Subcutaneous abdominal adipose tissue (tissue), 5 donors: Measurements from ENCODE around the gene ALG1.

Experiments used
- H3K27ac ChIP-seq: one replicate; pipeline ENCODE4 v1.7.0; 2013; ENCODE audit warnings: low read depth, mild to moderate bottlenecking, inconsistent platforms, low read length, moderate library complexity
- H3K27me3 ChIP-seq, 5 donors: one replicate each; pipeline ENCODE4 v1.7.0; 2013; ENCODE audit warnings: low read length in 5 of 5, inconsistent platforms in 1 of 5; ENCODE audit not compliant: control insufficient read depth in 5 of 5, insufficient read depth in 4 of 5
- H3K36me3 ChIP-seq, 5 donors: one replicate each; pipeline ENCODE4 v1.7.0; 2013; ENCODE audit warnings: low read length in 5 of 5; ENCODE audit not compliant: control insufficient read depth in 5 of 5, insufficient read depth in 5 of 5
- H3K4me1 ChIP-seq, 5 donors: one replicate each; pipeline ENCODE4 v1.7.0; 2013; ENCODE audit warnings: low read length in 5 of 5, mild to moderate bottlenecking in 3 of 5, moderate library complexity in 1 of 5; ENCODE audit not compliant: control insufficient read depth in 5 of 5, insufficient read depth in 5 of 5
- H3K4me3 ChIP-seq, 5 donors: one replicate each; pipeline ENCODE4 v1.7.0; 2013; ENCODE audit warnings: low read length in 5 of 5, low read depth in 1 of 5
- H3K9ac ChIP-seq, 5 donors: one replicate each; pipeline ENCODE4 v1.7.0; 2013; ENCODE audit warnings: low read length in 5 of 5, mild to moderate bottlenecking in 4 of 5, moderate library complexity in 3 of 5
- H3K9me3 ChIP-seq, 5 donors: one replicate each; pipeline ENCODE4 v1.7.0; 2013; ENCODE audit warnings: low read length in 5 of 5; ENCODE audit not compliant: control insufficient read depth in 5 of 5
- donor health status: healthy.
- donor health status: healthy.
- donor health status: healthy.
- donor health status: healthy.
- donor health status: healthy.

Gene ALG1

DNA sequence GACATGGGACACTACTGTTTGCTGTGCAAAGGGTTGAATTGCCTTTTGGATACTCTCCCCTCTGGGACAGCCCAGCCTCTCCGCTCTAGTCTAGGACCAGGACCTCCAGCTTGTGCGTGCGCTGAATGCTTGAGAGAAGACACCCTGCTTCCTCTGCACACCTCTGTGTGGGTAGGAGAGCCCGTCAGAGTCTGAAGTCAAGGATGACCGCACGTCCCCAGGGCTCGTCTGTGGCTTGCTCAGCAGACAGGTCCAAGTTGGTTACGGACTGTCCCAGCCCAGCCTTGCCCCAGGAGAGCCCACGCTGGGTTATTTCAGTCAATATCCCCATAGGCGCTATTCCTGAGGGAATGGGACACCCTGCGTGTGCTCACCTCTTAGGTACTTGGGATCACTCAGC, 9.6 kb upstream of the ALG1 start:
- Histone ChIP-seq H3K4me3 (no peak overlapping the region), H3K36me3 (peaks cover 0 to 2% (median 0%) of the 10 kb centered on the region in 5 donors), H3K27me3 (no peaks in the 10 kb centered on the region), H3K27ac (no peak overlapping the region), H3K4me1 (peaks cover 0 to 20% (median 14%) of the 10 kb centered on the region in 5 donors), H3K9ac (no peak overlapping the region), H3K9me3 (no peaks in the 10 kb centered on the region)

DNA sequence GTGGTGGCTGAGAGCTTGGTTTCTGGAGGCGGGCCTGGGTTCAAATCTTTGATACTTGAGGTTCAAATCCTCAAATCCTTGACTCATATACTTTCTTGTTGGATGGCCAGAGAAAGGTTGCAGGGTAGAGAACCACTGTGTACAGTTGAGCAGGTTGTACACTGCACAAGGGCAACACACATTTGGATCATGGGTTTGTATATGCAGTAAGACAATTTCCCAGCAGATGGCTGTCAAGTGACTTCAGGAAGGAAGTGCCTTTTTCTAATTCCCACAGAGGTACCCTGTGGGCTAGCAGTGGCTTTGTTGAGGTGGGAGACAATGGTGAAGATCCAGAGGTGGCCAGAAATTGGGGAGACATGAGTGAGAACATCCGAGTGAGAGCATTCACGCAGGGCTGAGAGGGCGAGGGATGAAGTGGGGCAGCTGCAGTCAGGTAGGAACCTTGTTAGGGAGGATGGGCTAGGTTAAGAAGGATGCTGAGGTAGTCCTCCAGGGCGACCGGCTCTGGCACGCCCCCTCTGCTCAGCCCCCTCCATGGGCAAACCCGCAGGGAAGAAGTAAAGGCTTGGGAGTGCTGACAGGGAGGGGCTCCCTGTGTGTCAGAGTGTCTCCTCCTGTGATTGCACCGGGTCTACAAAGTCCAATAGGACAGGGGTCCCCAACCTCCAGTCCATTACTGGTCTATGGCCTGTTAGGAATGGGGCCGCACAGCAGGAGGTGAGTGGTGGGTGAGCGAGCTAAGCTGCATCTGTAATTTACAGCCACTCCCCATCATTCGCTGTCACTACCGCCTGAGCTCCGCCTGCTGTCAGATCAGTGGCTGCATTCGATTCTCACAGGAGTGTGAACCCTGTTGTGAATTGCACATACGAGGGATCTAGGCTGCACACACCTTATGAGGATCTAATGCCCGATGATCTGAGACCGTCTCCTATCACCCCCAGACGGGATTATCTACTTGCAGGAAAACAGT, 8.6 kb upstream of the ALG1 start:
- H3K9me3 ChIP-seq: no peaks in the 10 kb centered on the region
- no peaks in the 10 kb centered on the region for H3K27me3 ChIP-seq
- no peak overlapping the region for H3K4me3 ChIP-seq
- no peak overlapping the region for H3K9ac ChIP-seq
- no peak overlapping the region for H3K27ac ChIP-seq
- peaks cover 0 to 2% (median 0%) of the 10 kb centered on the region in 5 donors for H3K36me3 ChIP-seq
- H3K4me1 ChIP-seq: peaks cover 0 to 20% (median 14%) of the 10 kb centered on the region in 5 donors

DNA sequence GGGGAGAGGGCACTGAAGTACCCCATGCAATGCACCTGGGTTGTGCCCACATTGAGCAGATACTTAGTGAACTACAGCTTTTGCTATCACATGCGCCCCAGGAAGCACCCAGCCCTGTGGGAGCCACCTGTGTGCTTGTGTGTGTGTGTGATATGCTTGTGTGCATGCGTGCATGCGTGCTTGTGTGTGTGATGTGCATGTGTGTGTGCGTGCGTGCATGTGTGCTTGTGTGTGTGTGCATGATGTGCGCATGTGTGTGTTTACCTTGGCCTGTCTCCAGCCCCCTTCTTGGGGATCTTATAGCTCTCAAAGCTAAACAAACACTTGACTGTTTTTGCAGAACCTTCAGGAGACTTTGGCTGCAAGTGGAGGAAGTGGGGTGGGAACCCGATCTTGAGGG, 6.7 kb upstream of the ALG1 start:
- Histone ChIP-seq H3K36me3 (peaks cover 0 to 2% (median 0%) of the 10 kb centered on the region in 5 donors), H3K27ac (no peak overlapping the region), H3K4me1 (peaks cover 0 to 17% (median 14%) of the 10 kb centered on the region in 5 donors), H3K27me3 (no peaks in the 10 kb centered on the region), H3K9ac (no peak overlapping the region), H3K4me3 (peak overlapping the region in 2 of 5 donors; percentile 26 to 39), H3K9me3 (no peaks in the 10 kb centered on the region)

DNA sequence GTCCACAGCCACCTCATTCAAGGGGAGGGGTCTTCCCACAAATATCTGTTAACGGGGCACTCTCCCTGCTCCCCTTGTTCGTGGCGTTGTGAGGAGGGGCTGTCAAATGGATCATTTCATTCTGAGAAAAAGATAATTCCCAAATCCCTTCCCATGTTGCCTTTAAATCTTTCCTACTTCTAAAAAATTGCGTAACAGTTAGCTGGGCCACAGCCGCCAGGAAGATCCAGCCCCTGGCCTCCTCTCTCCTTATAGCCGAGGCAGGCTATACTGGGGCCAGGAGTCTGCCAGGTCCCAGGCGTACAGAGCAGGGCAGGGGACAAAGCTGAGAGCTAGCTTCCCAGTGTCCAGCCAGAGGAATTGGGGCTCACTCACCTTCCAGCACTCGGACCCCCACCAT, 6.3 kb upstream of the ALG1 start:
- peak overlapping the region in 3 of 5 donors; percentile 5 to 26 (median 9) for H3K9ac ChIP-seq
- peaks cover 0 to 17% (median 14%) of the 10 kb centered on the region in 5 donors for H3K4me1 ChIP-seq
- peak overlapping the region; percentile 2 to 58 (median 44) for H3K4me3 ChIP-seq
- no peaks in the 10 kb centered on the region for H3K9me3 ChIP-seq
- no peaks in the 10 kb centered on the region for H3K27me3 ChIP-seq
- peaks cover 0 to 2% (median 0%) of the 10 kb centered on the region in 5 donors for H3K36me3 ChIP-seq
- H3K27ac ChIP-seq: no peak overlapping the region

DNA sequence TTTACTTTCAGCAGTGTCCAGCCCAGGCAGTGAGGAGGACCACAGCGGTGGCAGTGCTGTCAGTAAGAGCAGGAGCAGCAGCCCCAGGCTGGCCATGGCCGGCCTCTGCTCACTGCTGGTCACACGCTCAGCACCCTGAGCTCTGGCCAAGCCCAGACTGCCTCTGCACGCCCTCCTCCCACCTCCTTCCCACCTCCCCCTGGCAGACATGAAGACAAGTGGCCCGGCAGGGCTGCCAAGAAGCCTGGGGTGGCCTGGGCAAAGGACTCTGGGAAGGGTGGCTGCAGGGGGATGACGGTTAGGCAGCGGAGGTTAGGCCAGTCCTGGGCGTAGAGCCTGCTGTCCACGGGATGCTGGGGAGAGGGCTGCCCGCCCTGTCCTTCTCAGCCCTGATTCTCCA, 5.8 kb upstream of the ALG1 start, which contains the start of gene C16orf89:
Gene C16orf89, minus strand, starts transcription at position 144 of the 400 bp plus-strand sequence. Its CDS starts 48 bp downstream, at position 96.
- H3K27ac ChIP-seq: no peak within 1 kb of the TSS
- H3K4me1 ChIP-seq: peaks cover 0 to 17% (median 14%) of the 10 kb centered on the region in 5 donors
- H3K27me3 ChIP-seq: no peaks in the 10 kb centered on the region
- H3K9ac ChIP-seq: peak within 1 kb of the TSS in 3 of 5 donors; percentile 5 to 45 (median 9)
- peak within 1 kb of the TSS; percentile 2 to 58 (median 44) for H3K4me3 ChIP-seq
- no peaks in the 10 kb centered on the region for H3K9me3 ChIP-seq
- H3K36me3 ChIP-seq: peaks cover 0 to 2% (median 0%) of the 10 kb centered on the region in 5 donors

DNA sequence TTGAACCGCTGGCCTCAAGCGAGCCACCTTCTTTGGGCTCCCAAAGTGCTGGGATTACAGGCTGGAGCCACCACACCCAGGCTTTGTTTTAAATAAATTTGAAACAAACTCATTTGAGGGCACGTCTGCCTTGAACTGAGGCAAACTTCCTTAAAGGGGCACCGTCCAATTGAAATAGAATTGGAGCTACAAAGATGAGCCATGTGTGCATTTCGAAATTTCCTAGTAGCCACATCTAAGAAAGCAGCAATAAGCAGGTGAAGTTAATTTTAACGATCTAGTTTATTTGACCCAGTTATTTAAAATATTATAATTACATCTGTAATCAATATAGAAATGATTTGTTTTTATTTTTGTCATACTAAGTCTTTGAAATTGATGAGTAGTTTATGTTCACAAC, 5.1 kb upstream of the ALG1 start:
- Histone ChIP-seq H3K9me3 (no peaks in the 10 kb centered on the region), H3K27ac (no peak overlapping the region), H3K36me3 (peaks cover 0 to 2% (median 0%) of the 10 kb centered on the region in 5 donors), H3K27me3 (no peaks in the 10 kb centered on the region), H3K4me1 (peaks cover 0 to 21% (median 20%) of the 10 kb centered on the region in 5 donors), H3K9ac (peak overlapping the region in 1 of 5 donors; percentile 45), H3K4me3 (no peak overlapping the region)

DNA sequence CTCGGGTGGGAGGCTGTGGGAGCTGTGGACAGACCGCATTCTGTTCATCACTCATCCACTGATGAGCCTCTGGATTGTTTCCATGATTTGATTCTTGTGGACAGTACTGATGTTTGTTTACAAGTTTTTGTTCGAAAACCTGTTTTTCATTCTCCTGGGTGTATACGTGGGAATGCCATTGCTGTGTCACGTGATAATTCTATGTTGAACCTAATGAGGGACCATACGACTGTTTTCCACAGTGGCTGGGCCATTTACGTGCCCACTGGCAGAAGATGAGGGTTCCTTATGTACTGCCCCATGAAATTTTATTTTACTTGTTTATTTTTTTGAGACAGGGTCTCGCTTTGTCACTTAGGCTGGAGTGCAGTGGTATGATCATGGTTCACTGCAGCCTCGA, 2.6 kb upstream of the ALG1 start:
- H3K4me3 ChIP-seq: no peak overlapping the region
- no peak overlapping the region for H3K9ac ChIP-seq
- no peak overlapping the region for H3K27ac ChIP-seq
- no peaks in the 10 kb centered on the region for H3K9me3 ChIP-seq
- no peaks in the 10 kb centered on the region for H3K27me3 ChIP-seq
- peaks cover 3 to 37% (median 32%) of the 10 kb centered on the region in 5 donors for H3K4me1 ChIP-seq
- H3K36me3 ChIP-seq: no peaks in the 10 kb centered on the region

DNA sequence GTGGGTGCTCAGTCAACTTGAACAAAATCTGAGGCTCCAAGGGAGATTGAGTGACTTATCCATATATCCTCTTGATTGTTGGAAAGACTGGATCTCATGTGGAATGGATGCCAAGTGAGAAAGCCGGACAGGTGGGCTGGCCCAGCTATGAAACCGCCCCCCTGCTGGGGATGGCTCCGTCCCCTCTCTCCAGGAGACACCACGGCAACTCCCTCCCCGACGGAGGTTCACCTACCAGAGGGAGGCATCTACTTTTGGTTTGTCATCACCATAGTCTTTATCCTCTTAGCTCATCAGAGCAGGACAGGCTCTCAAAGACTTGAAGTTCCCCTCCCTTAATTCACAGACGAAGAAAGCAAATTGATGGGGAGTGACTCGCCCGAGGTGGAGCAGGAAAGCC, 1.8 kb upstream of the ALG1 start:
- Histone ChIP-seq H3K9me3 (no peaks in the 10 kb centered on the region), H3K36me3 (peaks cover 0 to 5% (median 2%) of the 10 kb centered on the region in 5 donors), H3K4me1 (peaks cover 3 to 35% (median 27%) of the 10 kb centered on the region in 5 donors), H3K27ac (no peak overlapping the region), H3K4me3 (no peak overlapping the region), H3K27me3 (no peaks in the 10 kb centered on the region), H3K9ac (no peak overlapping the region)

DNA sequence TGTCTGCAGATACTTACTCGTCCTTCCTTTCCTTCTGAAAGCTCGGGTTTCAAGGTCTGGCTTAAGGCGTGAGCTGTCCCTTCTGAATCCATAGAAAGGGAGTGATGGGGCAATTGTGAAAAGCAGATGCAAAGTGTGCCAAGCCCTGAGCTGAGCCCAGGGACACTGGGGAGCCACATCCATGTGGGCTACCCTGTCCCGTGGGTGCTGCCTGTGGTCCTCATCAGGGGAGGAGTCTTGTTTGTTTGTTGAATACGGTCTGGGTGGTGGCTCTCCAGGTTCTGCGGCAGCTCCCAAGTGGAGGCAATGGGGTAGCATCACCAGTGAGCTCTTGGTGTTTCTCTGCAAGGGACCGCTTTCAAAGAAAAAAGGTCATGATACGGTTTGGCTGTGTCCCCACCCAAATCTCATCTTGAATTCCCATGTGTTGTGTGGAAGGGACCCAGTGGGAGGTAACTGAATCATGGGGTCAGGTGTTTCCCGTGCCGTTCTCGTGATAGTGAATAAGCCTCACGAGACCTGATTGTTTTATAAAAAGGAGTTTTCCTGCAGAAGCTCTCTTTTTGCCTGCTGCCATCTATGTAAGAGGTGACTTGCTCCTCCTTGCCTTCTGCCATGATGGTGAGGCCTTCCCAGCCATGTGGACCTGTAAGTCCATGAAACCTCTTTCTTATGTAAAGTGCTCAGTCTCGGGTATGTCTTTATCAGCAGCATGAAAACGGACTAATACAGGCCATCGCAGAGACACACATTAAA, 1.0 kb upstream of the ALG1 start:
- peaks cover 0 to 12% (median 8%) of the 10 kb centered on the region in 5 donors for H3K36me3 ChIP-seq
- H3K4me1 ChIP-seq: peaks cover 3 to 28% (median 20%) of the 10 kb centered on the region in 5 donors
- H3K4me3 ChIP-seq: no peak overlapping the region
- no peaks in the 10 kb centered on the region for H3K9me3 ChIP-seq
- no peak overlapping the region for H3K27ac ChIP-seq
- H3K9ac ChIP-seq: no peak overlapping the region
- no peaks in the 10 kb centered on the region for H3K27me3 ChIP-seq
